ENCODE measurements around the gene EBF3.
A peak's percentile ranks its signal among the peaks of the same experiment; 100 is the strongest.

The EBF3 gene

GRCh38 chr10:129877773-129878371, 86.2 kb downstream of the EBF3 start:
- H3K4me1 ChIP-seq (ENCODE audit: low read depth, poor library complexity, severe bottlenecking) = no peaks in the 10 kb centered on the region
- H3K27me3 ChIP-seq (ENCODE audit: insufficient read depth, low read depth) = no peaks in the 10 kb centered on the region
- no peaks in the 10 kb centered on the region for H3K36me3 ChIP-seq (ENCODE audit: insufficient read depth)
- no peak overlapping the region for H3K27ac ChIP-seq
- peak; percentile 40; the same call in 1 of the 2 replicates for TF ChIP-seq CTCF (conservative IDR thresholded peaks at IDR 0.05; ENCODE audit: low read depth, low read length)
- H3K9ac ChIP-seq = no peak overlapping the region
- no peak overlapping the region for H3K4me2 ChIP-seq
- H2AFZ ChIP-seq (ENCODE audit: low read depth) = no peak overlapping the region
- H3K4me3 ChIP-seq (IDR thresholded peaks at IDR 0.05; ENCODE audit: insufficient read depth, low read depth, low read length) = no peak overlapping the region
- no peaks in the 10 kb centered on the region for H3K79me2 ChIP-seq (ENCODE audit: insufficient read depth, low read depth)
- H4K20me1 ChIP-seq (ENCODE audit: insufficient read depth) = no peaks in the 10 kb centered on the region

GRCh38 chr10:129876838-129877237, 87.2 kb downstream of the EBF3 start:
- no peaks in the 10 kb centered on the region for H3K79me2 ChIP-seq (ENCODE audit: insufficient read depth, low read depth)
- no peaks in the 10 kb centered on the region for H3K27me3 ChIP-seq (ENCODE audit: insufficient read depth, low read depth)
- H2AFZ ChIP-seq (ENCODE audit: low read depth) = no peak overlapping the region
- H3K36me3 ChIP-seq (ENCODE audit: insufficient read depth) = no peaks in the 10 kb centered on the region
- H3K4me3 ChIP-seq (IDR thresholded peaks at IDR 0.05; ENCODE audit: insufficient read depth, low read depth, low read length) = no peak overlapping the region
- H4K20me1 ChIP-seq (ENCODE audit: insufficient read depth) = no peaks in the 10 kb centered on the region
- no peak overlapping the region for H3K4me2 ChIP-seq
- TF ChIP-seq CTCF (conservative IDR thresholded peaks at IDR 0.05; ENCODE audit: low read depth, low read length) = no peak
- no peak overlapping the region for H3K27ac ChIP-seq
- H3K9ac ChIP-seq = no peak overlapping the region
- H3K4me1 ChIP-seq (ENCODE audit: low read depth, poor library complexity, severe bottlenecking) = no peaks in the 10 kb centered on the region

- Histone ChIP-seq H3K9ac (no peak overlapping the region), H4K20me1 (ENCODE audit: insufficient read depth) (no peaks in the 10 kb centered on the region), H3K4me2 (no peak overlapping the region), H3K27ac (no peak overlapping the region), H2AFZ (ENCODE audit: low read depth) (no peak overlapping the region), H3K4me3 (IDR thresholded peaks at IDR 0.05; ENCODE audit: insufficient read depth, low read depth, low read length) (no peak overlapping the region), H3K79me2 (ENCODE audit: insufficient read depth, low read depth) (no peaks in the 10 kb centered on the region), H3K4me1 (ENCODE audit: low read depth, poor library complexity, severe bottlenecking) (no peaks in the 10 kb centered on the region), H3K27me3 (ENCODE audit: insufficient read depth, low read depth) (no peaks in the 10 kb centered on the region), H3K36me3 (ENCODE audit: insufficient read depth) (no peaks in the 10 kb centered on the region)
- TF ChIP-seq CTCF (conservative IDR thresholded peaks at IDR 0.05; ENCODE audit: low read depth, low read length) = no peak
Observed at GRCh38 chr10:129875993-129876726, 87.9 kb downstream of the EBF3 start.

GRCh38 chr10:129873351-129873750, 90.7 kb downstream of the EBF3 start:
- no peak overlapping the region for H3K4me3 ChIP-seq (IDR thresholded peaks at IDR 0.05; ENCODE audit: insufficient read depth, low read depth, low read length)
- H3K4me1 ChIP-seq (ENCODE audit: low read depth, poor library complexity, severe bottlenecking) = no peaks in the 10 kb centered on the region
- no peak overlapping the region for H3K27ac ChIP-seq
- no peaks in the 10 kb centered on the region for H3K79me2 ChIP-seq (ENCODE audit: insufficient read depth, low read depth)
- no peaks in the 10 kb centered on the region for H3K27me3 ChIP-seq (ENCODE audit: insufficient read depth, low read depth)
- TF ChIP-seq CTCF (conservative IDR thresholded peaks at IDR 0.05; ENCODE audit: low read depth, low read length) = no peak
- H2AFZ ChIP-seq (ENCODE audit: low read depth) = no peak overlapping the region
- no peak overlapping the region for H3K9ac ChIP-seq
- H3K4me2 ChIP-seq = no peak overlapping the region
- no peaks in the 10 kb centered on the region for H3K36me3 ChIP-seq (ENCODE audit: insufficient read depth)
- H4K20me1 ChIP-seq (ENCODE audit: insufficient read depth) = no peaks in the 10 kb centered on the region

Measured in KMS-11 (cell line).